HT1080 (cell line): ENCODE results near the gene ETFA. TPM values are rescaled to one million over a fixed set of nuclear protein-coding genes. Genes with fewer than 3 reads are reported as not detected.
"Not testable (repeated sequence)": the region's sequence is repeated elsewhere in the genome, so short reads cannot be mapped to it uniquely, and the experiment has no call there.

Experiments
- DNase-seq: peaks from one replicate; pipeline ENCODE4 v3.0.0-alpha.2; 2015; ENCODE audit warnings: low read depth
- total RNA-seq: library from RNA; depleted of rRNA; stranded (reverse); fragments of >200 nt; shearing (Covaris generic); gene quantifications from 2 replicates; pipeline ENCODE4 v1.2.3, GENCODE V29; 2014

ETFA gene
- total RNA-seq, 1 experiment from 2014 or later = 130 TPM

DNA sequence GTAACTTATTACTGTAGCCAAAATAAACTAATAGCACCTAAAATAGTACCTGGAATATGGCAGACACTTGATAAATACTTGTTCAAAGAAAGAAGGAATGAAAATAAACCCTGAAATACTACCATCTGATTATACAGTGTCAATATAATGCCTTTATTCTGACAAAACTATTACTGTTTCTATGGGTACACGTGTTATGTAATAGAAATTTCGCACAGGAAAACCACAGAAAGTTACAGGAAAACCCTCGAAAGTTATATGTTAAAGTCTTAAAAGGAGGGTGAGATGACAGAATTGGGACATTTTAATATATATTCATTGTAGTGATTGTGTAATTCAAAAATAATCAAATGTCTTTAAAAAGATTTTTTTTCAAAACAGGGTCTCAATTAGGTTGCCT is 28.8 kb downstream of the ETFA start:
- no peak for DNase-seq

GRCh38 chr15:76278651-76279050 is 32.6 kb downstream of the ETFA start:
- DNase-seq = no peak

DNA sequence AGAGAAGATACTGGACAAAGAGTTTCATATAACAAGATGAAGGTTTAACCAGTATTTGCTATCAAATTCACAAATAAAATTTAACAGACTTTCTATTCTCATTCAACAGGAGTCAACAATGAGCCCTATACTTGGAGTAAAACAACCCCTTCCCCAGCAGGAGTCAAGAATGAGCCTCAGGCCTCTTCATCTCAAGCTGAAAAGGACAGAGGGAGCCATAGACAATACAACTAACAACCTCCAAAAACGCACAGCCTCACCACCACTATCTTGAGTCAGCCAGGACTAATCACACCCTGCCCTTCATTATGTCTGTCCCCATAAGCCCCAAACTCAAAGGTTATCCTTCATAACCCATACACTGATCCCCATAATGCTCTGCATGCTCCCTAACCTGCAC is 36.4 kb downstream of the ETFA start:
- no peak for DNase-seq

DNA sequence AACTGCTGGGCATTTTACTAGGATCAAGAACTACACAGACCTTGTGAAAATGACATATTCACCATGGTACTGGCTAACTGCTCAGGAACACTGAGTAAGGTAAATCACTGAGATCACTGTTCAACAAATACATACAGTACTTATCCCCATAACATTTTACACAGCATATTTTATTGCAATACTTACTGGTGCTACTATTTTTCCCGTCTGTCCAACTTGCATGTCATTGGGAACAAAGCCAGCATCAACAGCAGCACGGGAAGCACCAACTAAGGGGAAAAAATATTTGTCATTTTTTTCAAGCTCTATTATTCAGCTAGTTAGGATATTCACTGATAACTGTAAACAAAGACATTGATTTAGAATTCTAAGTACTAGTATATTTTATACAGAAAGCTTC is 37.0 kb downstream of the ETFA start:
- no peak for DNase-seq

- no peak for DNase-seq
These were observed 40.4 kb downstream of the ETFA start for GRCh38 chr15:76270876-76271275.

- DNase-seq = no peak
These were observed 44.2 kb downstream of the ETFA start for GRCh38 chr15:76267077-76267476.

DNA sequence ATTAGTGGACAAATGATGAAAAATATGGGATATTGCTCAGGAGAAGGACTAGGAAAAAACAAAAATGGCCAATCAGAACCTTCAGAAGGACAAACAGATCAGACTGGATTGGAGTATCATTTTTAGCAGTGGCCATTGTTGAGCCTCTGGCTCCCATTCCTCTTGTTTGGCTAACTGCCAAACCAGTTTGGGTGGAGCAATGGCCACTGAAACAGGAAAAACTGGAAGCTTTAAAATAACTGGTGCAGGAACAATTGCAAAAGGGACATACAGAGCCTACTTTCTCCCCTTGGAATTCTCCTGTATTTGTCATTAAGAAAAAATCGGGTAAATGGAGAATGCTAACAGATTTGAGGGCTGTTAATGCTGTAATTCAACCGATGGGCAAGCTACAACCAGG is 45.5 kb downstream of the ETFA start:
- DNase-seq = not testable (repeated sequence)

DNA sequence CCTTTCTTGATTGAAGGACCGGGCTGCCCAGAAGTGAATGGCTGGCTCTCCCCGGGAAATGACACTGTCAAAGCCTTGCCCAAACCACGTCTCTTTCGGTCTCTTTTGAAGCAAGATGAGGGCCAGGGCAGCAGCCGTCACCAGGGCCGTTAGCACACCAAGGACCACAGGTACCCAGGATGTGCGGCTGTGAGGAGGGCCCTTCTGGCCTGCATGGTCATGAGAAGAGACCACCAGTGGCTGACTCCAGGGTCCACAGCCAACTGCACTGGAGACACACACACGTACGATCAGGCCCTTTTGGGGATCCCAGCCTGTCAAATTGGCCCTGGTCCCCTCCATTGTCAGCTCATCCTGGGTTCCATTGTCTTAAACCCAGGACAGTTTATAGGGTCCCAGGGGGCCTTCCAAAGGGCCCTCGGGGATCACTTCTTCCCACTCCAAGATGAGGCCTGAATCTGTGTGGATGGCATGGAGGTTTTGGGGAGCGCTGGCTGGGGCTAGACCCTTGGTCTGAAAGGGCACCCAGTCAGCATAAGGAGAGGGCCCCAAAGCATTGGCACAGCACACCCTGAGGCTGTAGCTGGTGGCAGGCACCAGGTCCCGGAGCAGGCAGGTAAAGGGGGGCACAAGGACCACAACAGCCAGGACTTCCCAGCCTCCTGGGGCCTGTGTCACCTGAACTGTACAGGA is 50.9 kb downstream of the ETFA start:
- DNase-seq = no peak

DNA sequence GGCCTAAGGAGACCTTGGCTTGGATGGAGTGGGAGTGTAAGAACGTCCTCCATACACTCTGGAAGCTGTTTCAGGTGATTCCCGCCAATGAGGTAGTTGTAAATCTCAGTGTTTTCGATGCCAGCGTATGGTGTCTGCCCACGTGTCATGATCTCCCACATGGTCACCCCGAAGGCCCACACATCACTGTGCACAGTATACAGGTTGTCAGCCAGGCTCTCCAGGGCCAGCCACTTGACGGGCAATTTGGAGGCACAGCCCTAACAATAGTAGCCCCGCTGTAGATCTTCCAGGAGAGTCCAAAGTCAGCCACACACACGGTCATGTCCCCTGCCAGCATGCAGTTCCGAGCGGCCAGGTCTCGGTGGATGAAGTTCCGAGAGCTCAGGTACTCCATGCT is 51.9 kb downstream of the ETFA start:
- DNase-seq = no peak

DNA sequence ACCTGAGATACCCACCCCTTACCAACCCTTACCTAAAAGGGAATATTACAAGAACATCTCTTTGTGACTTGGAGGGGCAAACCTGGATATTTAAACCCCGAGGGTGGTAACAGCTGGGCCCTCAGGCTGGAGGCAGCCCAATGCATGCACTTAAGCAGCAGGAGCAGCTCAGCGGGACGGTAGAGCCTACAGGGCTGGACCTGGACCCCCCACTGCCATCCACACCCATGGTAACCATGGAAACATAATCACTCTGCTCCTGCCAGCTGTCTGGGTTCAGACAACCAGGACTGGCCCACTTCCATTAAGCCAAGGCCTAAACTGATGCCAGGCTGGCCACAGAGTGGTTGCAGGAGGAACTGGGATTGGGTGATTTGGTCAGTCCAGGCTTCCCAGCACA is 52.8 kb downstream of the ETFA start:
- no peak for DNase-seq

DNA sequence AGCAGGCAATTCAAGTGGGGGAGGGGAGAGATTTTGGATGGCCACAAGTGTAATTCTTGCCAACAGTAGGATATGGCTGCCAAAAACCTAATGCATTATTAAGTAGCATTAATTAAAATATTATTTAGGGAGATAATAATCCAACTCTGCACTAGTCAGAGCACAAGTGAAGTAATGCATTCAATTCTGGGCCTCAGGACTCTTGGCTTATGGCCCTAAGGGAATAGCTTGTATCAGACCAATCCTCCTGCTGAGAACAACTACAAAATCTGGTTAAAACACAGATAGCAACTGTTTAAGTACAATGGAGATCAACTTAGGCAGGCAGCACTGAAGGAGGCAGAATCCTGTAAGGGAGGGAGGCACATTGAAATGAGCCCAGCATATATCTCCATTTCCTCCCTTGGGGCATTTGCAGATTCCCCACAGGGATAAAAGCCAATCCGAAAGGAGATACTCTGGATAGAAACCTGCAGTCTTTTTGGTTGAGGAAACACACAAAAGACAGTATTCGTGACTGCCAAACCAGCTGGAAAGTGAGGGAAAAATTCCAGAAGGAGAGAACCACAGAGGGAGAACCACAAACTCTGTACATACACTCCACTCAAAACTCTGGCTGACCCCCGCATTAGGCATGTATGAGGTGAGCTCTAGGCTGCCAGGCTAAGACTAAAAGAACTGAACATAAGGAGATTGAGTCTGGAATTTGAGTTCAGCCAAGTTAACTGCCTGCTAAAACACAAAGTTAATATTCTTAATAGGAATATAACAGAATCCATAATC is 57.4 kb downstream of the ETFA start:
- no peak for DNase-seq

GRCh38 chr15:76252249-76252648 is 59.0 kb downstream of the ETFA start:
- no peak for DNase-seq

- DNase-seq = no peak
These were observed 59.6 kb downstream of the ETFA start for GRCh38 chr15:76251717-76252116.

- DNase-seq = no peak
These were observed 66.1 kb downstream of the ETFA start for GRCh38 chr15:76245072-76245610.

DNA sequence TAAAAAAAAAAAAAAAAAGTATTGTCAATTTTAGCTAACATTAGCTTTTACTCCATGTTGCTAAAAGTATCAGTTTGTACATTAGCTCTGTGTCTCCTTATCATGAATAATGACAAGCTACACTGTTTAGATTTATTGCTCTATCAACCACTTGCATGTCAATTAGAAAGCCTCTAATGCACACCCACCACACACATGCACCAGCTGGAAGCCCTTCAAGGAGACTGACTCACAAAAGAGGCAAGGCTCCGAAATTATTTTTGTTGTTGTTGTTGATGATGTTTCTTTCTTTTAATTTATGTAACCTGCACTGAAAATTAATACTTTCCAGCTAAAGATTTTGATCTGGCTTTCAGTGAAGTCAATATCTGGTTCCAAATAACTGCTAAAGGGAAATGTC is 71.5 kb downstream of the ETFA start:
- DNase-seq = no peak

DNA sequence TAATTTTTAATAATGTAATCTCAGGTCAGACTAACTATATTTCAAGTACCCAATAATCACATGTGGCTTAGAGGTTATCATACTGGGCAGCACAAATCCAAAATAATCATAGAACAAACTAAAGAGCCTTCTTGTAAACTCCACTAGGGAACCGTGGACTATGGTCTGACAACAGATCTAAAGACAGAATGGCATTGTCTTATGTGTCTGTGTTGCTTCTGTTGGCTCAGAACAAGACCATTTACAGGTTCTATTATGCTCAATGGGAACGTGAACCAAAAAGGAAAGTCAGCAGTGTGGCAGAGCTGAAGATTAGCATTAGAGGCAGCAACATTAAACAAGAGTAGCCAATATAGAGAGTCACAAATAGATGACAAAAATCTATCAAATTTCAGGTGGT is 74.9 kb downstream of the ETFA start:
- no peak for DNase-seq

GRCh38 chr15:76235186-76235826 is 76.0 kb downstream of the ETFA start:
- DNase-seq = peak; percentile 48

GRCh38 chr15:76234337-76234889 is 76.9 kb downstream of the ETFA start:
- no peak for DNase-seq

- DNase-seq = no peak
These were observed 77.3 kb downstream of the ETFA start for GRCh38 chr15:76233921-76234320.

DNA sequence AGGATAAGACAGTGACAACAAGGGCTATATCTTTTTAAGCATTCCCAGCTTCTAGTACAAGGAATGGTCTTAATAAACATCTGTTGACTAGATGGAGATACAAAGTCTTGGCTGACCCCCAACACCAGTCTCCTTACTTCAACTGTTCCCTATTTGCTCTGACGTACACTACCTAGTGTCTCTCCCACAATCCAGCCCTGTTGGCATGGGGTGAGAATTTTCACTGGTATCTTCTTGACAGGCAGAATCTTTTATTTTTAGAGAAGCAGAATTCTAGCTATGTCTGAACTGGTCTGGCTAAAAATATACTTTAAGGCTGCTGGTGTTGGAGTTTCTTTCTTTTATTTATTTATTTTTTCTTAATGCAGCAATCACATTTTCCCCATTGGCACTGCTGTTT is 82.0 kb downstream of the ETFA start:
- no peak for DNase-seq

DNA sequence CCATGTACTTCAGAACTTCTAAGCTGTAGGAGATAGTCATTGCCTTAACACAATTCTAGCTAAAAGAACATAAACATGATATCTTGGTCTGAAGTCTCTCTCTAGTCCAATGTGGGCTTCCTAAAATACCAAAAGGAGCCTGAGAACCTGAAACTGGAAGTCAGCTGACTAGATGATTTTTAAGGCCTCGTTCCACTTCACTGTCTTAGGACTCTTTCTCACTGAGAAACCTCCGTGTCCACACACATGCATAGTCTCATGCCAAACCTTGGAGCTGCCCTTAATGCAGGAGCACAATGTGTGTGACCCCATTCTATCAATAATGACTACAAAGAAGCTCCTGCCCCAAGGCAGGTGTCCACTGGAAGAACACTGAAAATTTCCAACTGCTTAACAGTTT is 87.7 kb downstream of the ETFA start:
- no peak for DNase-seq

DNA sequence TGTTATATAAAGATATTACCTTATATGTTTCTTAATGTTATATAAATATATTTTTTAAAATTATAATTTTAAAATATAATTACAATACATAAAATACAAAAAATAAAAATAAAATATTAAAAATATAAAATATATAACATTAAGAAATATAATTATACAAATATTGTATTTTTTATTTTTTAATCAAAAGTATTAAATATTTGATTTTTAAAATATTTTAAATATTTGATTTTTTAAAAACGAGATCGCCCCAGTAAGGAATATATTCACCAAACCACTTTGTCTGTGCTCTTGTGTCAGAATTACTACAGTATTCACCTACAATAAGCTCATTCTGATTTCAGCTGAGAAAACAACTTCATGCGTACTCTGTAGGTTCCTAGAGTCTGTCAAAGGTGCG is 89.1 kb downstream of the ETFA start:
- no peak for DNase-seq
